Astrocyte (in vitro differentiated cells and primary cell): ENCODE results near the gene SEC24D. TPM values are rescaled to one million over a fixed set of nuclear protein-coding genes. Genes with fewer than 3 reads are reported as not detected.
A peak's percentile ranks its signal among the peaks of the same experiment; 100 is the strongest.

Experiments
- DNase-seq: peaks from one replicate; pipeline ENCODE4 v3.0.0-alpha.2; 2010; ENCODE audit warnings: low read depth
- FAIRE-seq: peaks from 2 replicates; lab custom pipeline; 2011; peaks lifted over from hg19 to GRCh38; lab: Jason Lieb, UNC
- H2AFZ ChIP-seq: 2 replicates; pipeline ENCODE4 v1.6.0; 2012; ENCODE audit warnings: low read depth, low read length, inconsistent platforms
- H3K27ac ChIP-seq: 2 replicates; pipeline ENCODE4 v1.5.1; 2011; ENCODE audit warnings: low read depth, low read length, inconsistent platforms
- H3K27me3 ChIP-seq: 2 replicates; pipeline ENCODE4 v1.6.0; 2011; ENCODE audit warnings: low read length, inconsistent platforms; ENCODE audit not compliant: insufficient read depth
- H3K36me3 ChIP-seq: 2 replicates; pipeline ENCODE4 v1.5.1; 2011; ENCODE audit warnings: low read length, inconsistent platforms; ENCODE audit not compliant: insufficient read depth
- H3K4me1 ChIP-seq: 2 replicates; pipeline ENCODE4 v1.5.1; 2011; ENCODE audit warnings: low read length, inconsistent platforms; ENCODE audit not compliant: insufficient read depth
- H3K4me2 ChIP-seq: 2 replicates; pipeline ENCODE4 v1.6.0; 2012; ENCODE audit warnings: low read length, inconsistent platforms
- H3K4me3 ChIP-seq: 2 replicates; pipeline ENCODE4 v1.5.1; 2011; ENCODE audit warnings: low read depth, mild to moderate bottlenecking, low read length, inconsistent platforms; ENCODE audit not compliant: insufficient read depth
- H3K79me2 ChIP-seq: 2 replicates; pipeline ENCODE4 v1.6.0; 2012; ENCODE audit warnings: mild to moderate bottlenecking, low read length, inconsistent platforms; ENCODE audit not compliant: insufficient read depth
- H3K9ac ChIP-seq: 2 replicates; pipeline ENCODE4 v1.6.0; 2012; ENCODE audit warnings: mild to moderate bottlenecking, low read length, inconsistent platforms
- H3K9me3 ChIP-seq: 2 replicates; pipeline ENCODE4 v1.5.1; 2012; ENCODE audit warnings: low read depth, mild to moderate bottlenecking, low read length, inconsistent platforms; ENCODE audit not compliant: insufficient read depth
- H4K20me1 ChIP-seq: 2 replicates; pipeline ENCODE4 v1.6.0; 2012; ENCODE audit warnings: low read length, inconsistent platforms; ENCODE audit not compliant: insufficient read depth
- H3K27ac Mint-ChIP-seq: one replicate; pipeline ENCODE4 v1.8.0; 2021; ENCODE audit warnings: mild to moderate bottlenecking, mixed read lengths; ENCODE audit not compliant: unreplicated experiment
- H3K27me3 Mint-ChIP-seq: one replicate; pipeline ENCODE4 v1.8.0; 2021; ENCODE audit warnings: low read depth, mixed read lengths; ENCODE audit not compliant: unreplicated experiment
- H3K36me3 Mint-ChIP-seq: one replicate; pipeline ENCODE4 v1.8.0; 2021; ENCODE audit warnings: low read depth, mixed read lengths; ENCODE audit not compliant: unreplicated experiment
- H3K4me1 Mint-ChIP-seq: one replicate; pipeline ENCODE4 v1.8.0; 2021; ENCODE audit warnings: low read depth, mixed read lengths; ENCODE audit not compliant: unreplicated experiment
- H3K4me3 Mint-ChIP-seq: one replicate; pipeline ENCODE4 v1.8.0; 2021; ENCODE audit warnings: mild to moderate bottlenecking, moderate library complexity, mixed read lengths; ENCODE audit not compliant: unreplicated experiment
- H3K9me3 Mint-ChIP-seq: one replicate; pipeline ENCODE4 v1.8.0; 2021; ENCODE audit warnings: mild to moderate bottlenecking, mixed read lengths; ENCODE audit not compliant: unreplicated experiment
- CTCF ChIP-seq: IDR thresholded peaks from 2 replicates; pipeline ENCODE4 v1.5.1; 2011; ENCODE audit warnings: low read depth, mild to moderate bottlenecking, inconsistent platforms, low read length, moderate library complexity; ENCODE audit not compliant: insufficient read depth
- EZH2 ChIP-seq: IDR thresholded peaks from 2 replicates; pipeline ENCODE4 v1.6.1; 2012; ENCODE audit warnings: mild to moderate bottlenecking, low read length, inconsistent platforms; ENCODE audit not compliant: insufficient read depth
- total RNA-seq: library from RNA; stranded (reverse); gene quantifications from 2 replicates; pipeline ENCODE4 v1.2.1, GENCODE V29; 2021

Gene SEC24D
- total RNA-seq, 1 donor from 2014 or later: 187 TPM

- Mint-ChIP-seq H3K4me3 (no peak overlapping the region), H3K27ac (no peak overlapping the region), H3K27me3 (no peaks in the 10 kb centered on the region), H3K9me3 (no peaks in the 10 kb centered on the region), H3K4me1 (peaks cover 14% of the 10 kb centered on the region), H3K36me3 (peaks cover 3% of the 10 kb centered on the region)
- H3K27ac ChIP-seq: no peak overlapping the region
- no peak overlapping the region for H3K9ac ChIP-seq
- peaks cover 58% of the 10 kb centered on the region for H4K20me1 ChIP-seq
- peaks cover 96% of the 10 kb centered on the region for H3K79me2 ChIP-seq
- no peak for TF ChIP-seq EZH2
- no peak for TF ChIP-seq CTCF
- H3K27me3 ChIP-seq: no peaks in the 10 kb centered on the region
- no peak overlapping the region for H3K4me3 ChIP-seq
- peaks cover 85% of the 10 kb centered on the region for H3K36me3 ChIP-seq
- peaks cover 12% of the 10 kb centered on the region for H3K4me1 ChIP-seq
- H2AFZ ChIP-seq: no peak overlapping the region
- H3K4me2 ChIP-seq: no peak overlapping the region
- no peaks in the 10 kb centered on the region for H3K9me3 ChIP-seq
- FAIRE-seq (peak; percentile 13), DNase-seq (no peak)
These were observed 75.8 kb downstream of the SEC24D start for GRCh38 chr4:118760092-118760491.

DNA sequence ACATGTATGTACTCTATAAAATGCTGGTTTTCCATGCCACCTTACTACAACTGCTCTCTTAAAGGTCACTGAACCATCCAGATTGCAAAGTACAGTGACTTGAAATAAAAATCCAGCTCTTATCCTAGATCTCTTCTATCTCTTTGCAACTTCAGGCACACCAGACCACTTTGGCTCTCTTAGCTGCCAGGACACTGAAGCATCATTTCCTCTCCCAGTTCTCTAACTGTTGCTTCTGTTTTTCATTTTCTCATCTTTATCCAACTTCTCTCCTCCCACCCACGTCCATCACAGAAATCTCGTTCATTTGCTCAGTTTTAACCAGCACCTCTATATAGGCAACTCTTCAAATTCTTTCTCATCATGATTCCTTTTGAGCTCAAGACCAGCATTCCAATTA is 76.4 kb downstream of the SEC24D start:
- FAIRE-seq (peak; percentile 26), DNase-seq (no peak)
- Histone ChIP-seq H3K27me3 (no peaks in the 10 kb centered on the region), H2AFZ (no peak overlapping the region), H3K4me2 (no peak overlapping the region), H3K27ac (no peak overlapping the region), H3K4me3 (no peak overlapping the region), H4K20me1 (peaks cover 56% of the 10 kb centered on the region), H3K4me1 (peaks cover 6% of the 10 kb centered on the region), H3K9me3 (no peaks in the 10 kb centered on the region), H3K36me3 (peaks cover 81% of the 10 kb centered on the region), H3K9ac (no peak overlapping the region), H3K79me2 (peaks cover 96% of the 10 kb centered on the region)
- Mint-ChIP-seq H3K9me3 (no peaks in the 10 kb centered on the region), H3K36me3 (peaks cover 6% of the 10 kb centered on the region), H3K4me3 (no peak overlapping the region), H3K27me3 (no peaks in the 10 kb centered on the region), H3K4me1 (peaks cover 8% of the 10 kb centered on the region), H3K27ac (no peak overlapping the region)
- TF ChIP-seq EZH2: no peak
- TF ChIP-seq CTCF: no peak

DNA sequence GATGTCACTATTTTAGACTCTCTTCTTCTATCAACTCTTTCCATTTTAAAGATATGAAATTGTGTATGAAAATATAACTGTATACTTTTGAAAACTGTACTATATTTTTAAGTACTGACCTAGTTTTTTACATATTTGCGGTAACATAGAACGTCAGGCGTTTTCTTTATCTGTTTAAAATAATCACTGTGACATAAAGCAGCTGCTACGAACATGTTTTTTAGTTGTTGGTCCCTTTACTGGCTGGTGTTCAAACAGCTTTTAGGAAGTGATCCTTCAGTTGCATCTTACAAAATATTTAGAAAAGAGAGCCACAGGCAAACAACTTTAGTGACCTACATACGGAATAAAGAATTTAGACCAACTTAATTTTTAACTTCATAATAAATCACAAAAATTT is 77.6 kb downstream of the SEC24D start:
- Mint-ChIP-seq H3K27ac (no peak overlapping the region), H3K9me3 (no peaks in the 10 kb centered on the region), H3K36me3 (peaks cover 3% of the 10 kb centered on the region), H3K4me3 (no peak overlapping the region), H3K4me1 (peaks cover 8% of the 10 kb centered on the region), H3K27me3 (no peaks in the 10 kb centered on the region)
- Histone ChIP-seq H3K27ac (no peak overlapping the region), H3K9me3 (no peaks in the 10 kb centered on the region), H3K9ac (no peak overlapping the region), H3K36me3 (peaks cover 80% of the 10 kb centered on the region), H3K4me2 (no peak overlapping the region), H2AFZ (no peak overlapping the region), H4K20me1 (peaks cover 57% of the 10 kb centered on the region), H3K4me3 (no peak overlapping the region), H3K4me1 (peaks cover 3% of the 10 kb centered on the region), H3K27me3 (no peaks in the 10 kb centered on the region), H3K79me2 (peaks cover 92% of the 10 kb centered on the region)
- DNase-seq: no peak
- TF ChIP-seq CTCF: no peak
- TF ChIP-seq EZH2: no peak
- FAIRE-seq: no peak
